Lower leg skin (tissue), 4 donors: Measurements from ENCODE around the gene UROC1. TPM values are rescaled to one million over a fixed set of nuclear protein-coding genes. Genes with fewer than 3 reads are reported as not detected.
A peak's percentile ranks its signal among the peaks of the same experiment; 100 is the strongest.

Experiments
- DNase-seq, 2 donors: peaks; one replicate each; pipeline ENCODE4 v3.0.0-alpha.2; 2019; ENCODE audit warnings: low spot score in 2 of 2
- H3K4me3 ChIP-seq: fragments of 200-600 bp; sonication (generic); 2 replicates; pipeline ENCODE4 v1.5.1; 2017; ENCODE audit warnings: mild to moderate bottlenecking, low read depth; ENCODE audit not compliant: poor library complexity, severe bottlenecking
- CTCF ChIP-seq, 3 donors: fragments of 450-650 bp; IDR thresholded peaks; one replicate each; pipeline ENCODE4 v1.5.1; 2016; ENCODE audit warnings: antibody characterized with exemption in 3 of 3, mild to moderate bottlenecking in 3 of 3, moderate library complexity in 2 of 3
- POLR2A ChIP-seq, 2 donors: fragments of 450-650 bp; IDR thresholded peaks; one replicate each; pipeline ENCODE4 v1.6.1; 2016 to 2017; ENCODE audit warnings: antibody characterized with exemption in 2 of 2, mild to moderate bottlenecking in 1 of 2, moderate library complexity in 1 of 2
- WGBS, 2 donors: methylation state at CpG; one replicate each; pipeline ENCODE4 v1.1.5; 2018; 5-methylcytosine and 5-hydroxymethylcytosine counted together
- intact Hi-C: fragments of 100-400 bp; cut with DNase I; formaldehyde crosslinking; loops from one replicate; pipeline ENCODE4 v1.15.0; 2023; ENCODE audit warnings: low total_unique reads
- total RNA-seq, 4 donors: library from RNA; depleted of rRNA; stranded (reverse); fragments of >200 nt; gene quantifications; one replicate each; pipeline ENCODE4 v1.1.0, GENCODE V29; 2016

UROC1 gene
- total RNA-seq, 4 donors from 2014 or later = not detected

- peak in 1 of 2 donors; percentile 56 for DNase-seq
- TF ChIP-seq POLR2A (IDR thresholded peaks at IDR 0.05) = no peak
- TF ChIP-seq CTCF (IDR thresholded peaks at IDR 0.05) = no peak
- WGBS, 2 donors = 79 to 87% methylated on average over 19 of the region's 19 CpGs
- intact Hi-C loops = no loop called here
- H3K4me3 ChIP-seq = no peak overlapping the region
Measured at GRCh38 chr3:126466886-126467610, 50.5 kb downstream of the UROC1 start.

DNA sequence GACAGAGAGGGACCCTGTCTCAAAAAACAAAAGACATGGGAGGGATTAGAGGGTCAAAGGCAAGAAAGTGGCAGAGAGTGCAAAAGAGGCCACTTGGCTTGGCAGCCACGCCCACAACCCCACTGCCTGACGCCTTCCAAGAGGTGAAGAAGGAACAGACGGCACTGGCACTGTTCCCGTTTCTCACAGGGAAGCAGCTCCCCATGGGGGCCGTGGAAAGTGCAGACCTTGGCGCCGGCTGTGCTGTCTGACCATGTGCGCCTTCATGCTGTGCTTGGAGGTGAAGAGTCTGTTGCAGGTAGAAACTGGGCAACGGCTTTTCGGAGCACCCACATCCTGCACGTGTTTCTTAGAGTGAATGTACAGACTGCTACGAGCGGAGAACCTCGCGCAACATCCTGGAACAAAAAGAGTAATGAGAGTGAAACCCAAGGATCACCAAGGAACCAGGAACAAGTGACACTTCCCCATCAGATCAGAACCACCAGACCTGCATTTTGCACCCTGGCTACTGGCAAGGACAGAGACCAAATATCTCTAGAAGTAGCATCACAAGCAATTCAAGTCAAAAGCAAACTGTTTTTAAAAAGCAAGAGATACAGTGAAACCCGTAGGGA lies 51.5 kb downstream of the UROC1 start:
- TF ChIP-seq CTCF (IDR thresholded peaks at IDR 0.05) (no peak), POLR2A (IDR thresholded peaks at IDR 0.05) (no peak)
- H3K4me3 ChIP-seq = no peak overlapping the region
- intact Hi-C loops = no loop called here
- WGBS, 2 donors = 77 to 78% methylated on average over 16 of the region's 16 CpGs
- DNase-seq = peak in 1 of 2 donors; percentile 87

DNA sequence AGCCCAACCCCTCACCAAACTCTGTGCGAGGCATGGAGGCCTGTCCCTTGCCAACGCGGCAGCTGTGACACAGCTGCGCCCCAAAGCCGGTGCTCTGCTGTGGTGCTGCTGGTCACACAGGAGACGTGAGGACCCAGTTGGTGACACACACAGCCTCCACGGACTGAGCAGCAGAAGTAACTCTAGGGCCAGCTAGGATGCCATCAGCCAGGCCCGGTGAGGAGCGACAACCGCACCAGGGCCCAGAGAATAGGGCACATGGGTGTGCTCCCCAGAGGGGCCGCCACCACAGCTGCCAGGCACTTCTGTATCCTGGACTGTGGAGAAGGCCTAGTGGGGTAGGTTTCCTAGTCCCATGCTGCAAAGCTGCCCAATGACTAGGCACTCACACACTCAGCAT lies 52.6 kb downstream of the UROC1 start:
- intact Hi-C loops = no loop called here
- TF ChIP-seq POLR2A (IDR thresholded peaks at IDR 0.05) (no peak), CTCF (IDR thresholded peaks at IDR 0.05) (no peak)
- WGBS, 2 donors = 80 to 94% methylated on average over 11 of the region's 11 CpGs
- no peak overlapping the region for H3K4me3 ChIP-seq
- DNase-seq = peak in 1 of 2 donors; percentile 60

DNA sequence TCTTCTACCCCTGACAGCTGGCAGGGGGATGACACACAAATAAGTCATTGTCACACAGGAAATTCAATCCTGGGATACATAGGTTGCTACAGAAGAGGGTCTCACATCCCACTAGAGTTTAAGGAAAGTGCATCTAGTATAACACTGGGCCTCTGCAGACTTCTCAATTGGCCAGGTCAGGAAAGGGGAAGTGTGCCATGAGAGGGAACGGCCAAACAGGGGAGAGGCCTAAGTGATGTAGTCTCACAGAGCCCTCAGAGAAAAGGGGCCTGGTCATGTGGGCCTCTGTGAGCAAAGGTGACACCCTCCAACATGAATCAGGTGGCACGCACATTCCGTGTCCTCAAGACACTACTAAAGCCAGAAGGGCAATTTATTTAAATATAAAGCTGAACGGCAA lies 53.1 kb downstream of the UROC1 start:
- intact Hi-C loops = no loop called here
- no peak overlapping the region for H3K4me3 ChIP-seq
- peak in 1 of 2 donors; percentile 17 for DNase-seq
- WGBS, 2 donors = 76 to 78% methylated on average over 4 of the region's 4 CpGs
- TF ChIP-seq CTCF (IDR thresholded peaks at IDR 0.05) = no peak
- no peak for TF ChIP-seq POLR2A (IDR thresholded peaks at IDR 0.05)

DNA sequence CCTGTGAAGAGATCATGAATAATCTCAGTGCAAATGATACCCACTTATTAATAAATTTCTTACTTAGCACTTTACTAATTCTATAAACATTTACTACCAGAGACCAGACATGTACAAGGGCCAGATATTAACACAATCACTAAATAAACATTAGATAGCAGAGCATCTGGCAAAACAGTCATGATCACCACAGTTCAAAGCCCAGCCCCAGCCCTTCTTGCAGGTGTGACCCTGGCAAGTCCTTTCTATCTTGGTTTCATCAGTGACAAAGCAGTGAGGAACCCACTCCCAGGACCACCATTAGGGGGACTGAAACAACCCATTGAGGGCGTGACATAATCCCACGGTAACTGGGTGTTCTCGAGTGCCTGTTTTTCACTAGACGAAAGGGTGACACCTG lies 53.5 kb downstream of the UROC1 start:
- WGBS, 2 donors = 90 to 91% methylated on average over 4 of the region's 4 CpGs
- TF ChIP-seq CTCF (IDR thresholded peaks at IDR 0.05) = no peak
- TF ChIP-seq POLR2A (IDR thresholded peaks at IDR 0.05) = no peak
- intact Hi-C loops = no loop called here
- peak in 1 of 2 donors; percentile 42 for DNase-seq
- H3K4me3 ChIP-seq = no peak overlapping the region
